Caki2 (cell line): ENCODE measurements around the gene BANF1. TPM values are rescaled to one million over a fixed set of nuclear protein-coding genes. Genes with fewer than 3 reads are reported as not detected.

Source experiments
- DNase-seq: peaks from one replicate; pipeline ENCODE4 v3.0.0-alpha.2; 2015; ENCODE audit warnings: low read depth
- in situ Hi-C: cut with HindIII; loops from 2 replicates; pipeline ENCODE4 v1.10.0; 2016; ENCODE audit warnings: low sequenced_read_pairs, low pct_unique_long_range_greater_than_20kb, mixed read lengths
- total RNA-seq: library from RNA; depleted of rRNA; stranded (reverse); fragments of >200 nt; shearing (Covaris generic); gene quantifications from 2 replicates; pipeline ENCODE4 v1.2.3, GENCODE V29; 2014; ENCODE audit warnings: low replicate concordance; rRNA removed

Gene BANF1, protein sequence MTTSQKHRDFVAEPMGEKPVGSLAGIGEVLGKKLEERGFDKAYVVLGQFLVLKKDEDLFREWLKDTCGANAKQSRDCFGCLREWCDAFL
- 361 and 387 TPM in 2 replicates for total RNA-seq

DNA sequence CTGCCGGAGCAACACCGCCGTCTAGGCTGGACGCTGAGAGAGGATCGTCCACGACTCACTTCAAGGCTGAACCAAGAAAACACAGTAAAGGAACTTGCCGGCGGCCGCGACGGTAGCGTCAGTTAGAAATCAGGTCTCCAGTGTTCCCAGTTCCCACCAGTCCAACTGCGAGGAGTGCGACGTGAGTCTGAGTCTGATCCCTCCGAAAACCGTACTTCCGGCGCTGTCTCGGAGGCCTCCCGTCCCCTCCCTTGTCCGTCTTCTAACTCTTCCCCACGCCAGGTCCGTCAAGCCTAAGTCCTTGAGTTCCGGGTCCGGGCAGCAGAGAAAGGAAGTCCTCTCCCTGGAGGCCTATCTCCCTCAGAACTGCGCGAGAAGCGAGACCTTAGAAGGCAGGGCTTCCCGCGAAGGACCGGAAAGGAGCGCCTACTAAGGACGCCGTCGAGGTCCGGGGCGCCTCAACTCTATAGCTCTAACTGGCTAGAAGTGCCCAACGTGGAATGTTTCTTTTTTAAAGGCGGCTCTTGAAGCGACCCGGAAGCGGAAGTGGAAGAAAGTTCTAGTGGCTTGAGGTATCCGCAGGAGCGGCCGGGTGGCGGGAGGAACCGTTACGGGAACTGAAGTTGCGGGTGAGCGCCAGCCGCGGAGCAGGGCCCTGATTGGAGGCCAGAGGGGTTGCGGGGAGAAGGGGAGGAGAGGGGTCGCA is at the start of gene BANF1, which contains the start of gene EIF1AD:
TSS of gene BANF1 (plus strand) at position 562 of the 706 bp plus-strand sequence. CDS start 748 bp downstream, outside the sequence.
TSS of gene EIF1AD (minus strand) at position 216 of the 706 bp plus-strand sequence. CDS start 1,768 bp downstream, outside the sequence.
- peak; percentile 97 for DNase-seq
- in situ Hi-C loops, result no loop called here

DNA sequence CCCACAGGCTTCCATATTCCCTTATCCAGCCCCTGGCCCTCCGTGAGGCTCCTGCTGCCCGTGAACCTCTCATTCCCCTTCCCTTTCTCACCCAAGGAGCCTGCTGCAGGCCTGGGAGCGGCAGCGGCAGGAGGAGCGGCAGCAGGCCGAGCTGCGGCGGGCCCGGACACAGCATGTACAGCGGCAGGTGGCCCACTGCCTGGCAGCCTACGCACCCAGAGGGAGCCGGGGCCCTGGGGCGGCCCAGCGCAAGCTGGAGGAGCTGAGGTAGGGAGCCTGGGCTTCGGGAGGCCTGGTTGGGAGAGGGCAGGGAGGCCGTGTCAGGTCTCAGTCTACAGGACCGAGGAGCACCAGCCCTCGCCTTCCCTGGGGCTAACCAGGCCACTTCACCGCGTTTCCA is 48.8 kb upstream of the BANF1 start:
- in situ Hi-C loops, result no loop called here
- no peak for DNase-seq

DNA sequence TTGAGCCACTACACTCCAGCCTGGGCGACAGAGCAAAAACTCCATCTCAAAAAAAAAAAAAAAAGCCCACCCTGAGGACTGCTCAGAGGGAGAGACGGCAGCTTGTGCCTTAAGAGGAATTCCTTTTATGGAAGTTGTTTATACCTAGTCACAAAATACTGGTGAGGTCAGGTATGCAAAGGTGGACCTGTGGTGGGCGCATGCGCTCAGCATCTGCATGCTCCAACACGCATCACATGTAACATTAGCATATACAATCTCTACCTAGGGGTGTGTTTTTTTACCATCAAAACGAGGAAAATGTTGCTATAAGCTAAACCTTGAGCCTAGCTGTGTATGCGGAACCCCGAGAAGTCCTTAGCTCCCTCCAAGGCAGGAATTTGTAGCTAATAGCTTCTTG is 47.5 kb upstream of the BANF1 start:
- in situ Hi-C loops, result no loop called here
- DNase-seq, result no peak

DNA sequence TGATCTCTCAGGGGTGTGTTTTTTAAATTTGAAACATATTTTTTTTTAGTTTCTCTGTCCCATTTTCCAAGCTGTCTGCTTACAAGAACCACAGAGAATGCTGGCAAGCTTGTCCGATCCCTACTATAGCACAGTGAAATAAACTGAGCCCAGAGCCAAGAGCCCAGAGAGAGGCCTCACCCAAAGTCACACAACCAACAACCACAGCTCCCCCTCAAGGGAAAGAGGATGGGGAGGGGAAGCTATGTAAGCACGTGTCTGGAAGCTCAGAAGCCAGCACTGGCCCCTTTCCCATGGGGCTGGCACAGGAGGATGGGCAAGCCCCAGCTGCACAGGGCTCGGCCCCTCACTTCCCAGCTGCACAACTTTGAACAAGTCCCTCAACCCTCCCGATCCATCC is 44.0 kb upstream of the BANF1 start:
- in situ Hi-C loops, result no loop called here

DNA sequence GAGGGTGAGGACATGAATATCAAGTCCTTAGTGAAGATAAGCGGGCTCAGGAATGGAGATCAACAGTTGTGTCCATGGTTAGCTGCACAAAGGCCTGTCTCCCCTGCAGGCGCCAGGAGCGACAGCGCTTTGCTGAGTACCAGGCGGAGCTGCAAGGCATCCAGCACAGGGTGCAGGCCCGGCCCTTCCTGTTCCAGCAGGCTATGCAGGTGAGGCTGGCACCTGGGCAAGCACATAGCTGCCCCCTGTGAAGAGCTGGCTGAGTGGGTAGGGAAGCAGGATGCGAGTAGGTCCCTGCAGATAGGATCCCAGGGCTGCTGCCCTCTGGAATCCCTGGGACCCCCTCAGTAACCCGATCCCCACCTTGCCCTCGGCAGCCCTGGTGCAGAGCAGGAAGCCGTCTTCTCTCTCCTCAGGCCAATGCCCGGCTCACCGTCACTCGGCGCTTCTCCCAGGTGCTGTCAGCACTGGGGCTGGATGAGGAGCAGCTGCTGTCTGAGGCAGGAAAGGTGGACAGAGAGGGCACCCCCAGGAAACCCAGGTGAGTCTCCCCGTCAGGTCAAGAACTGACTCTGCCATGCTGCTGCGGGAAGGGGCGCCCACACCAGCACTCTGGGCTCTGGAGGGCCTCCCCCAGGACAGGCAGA is 43.4 kb upstream of the BANF1 start:
- no peak for DNase-seq

More for the DNA sequence above, 44.0 kb upstream of the BANF1 start:
- DNase-seq, result no peak

DNA sequence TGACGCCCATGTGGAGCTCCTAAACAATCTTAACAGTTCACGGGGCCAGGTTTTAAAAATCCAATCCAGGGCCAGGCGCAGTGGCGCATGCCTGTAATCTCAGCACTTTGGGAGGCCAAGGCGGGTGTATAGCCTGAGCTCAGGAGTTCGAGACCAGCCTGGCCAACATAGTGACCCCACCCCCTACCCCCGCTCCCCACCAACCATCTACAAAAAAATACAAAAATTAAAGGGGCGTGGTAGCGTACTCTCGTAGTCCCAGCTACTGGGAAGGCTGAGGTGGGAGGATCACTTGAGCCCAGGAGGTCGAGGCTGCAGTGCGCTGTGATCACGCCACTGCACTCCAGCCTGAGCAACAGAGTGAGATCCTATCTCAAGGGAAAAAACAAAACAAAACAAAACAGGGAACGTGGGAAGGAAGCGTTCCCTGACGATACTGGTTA is 41.5 kb upstream of the BANF1 start:
- in situ Hi-C loops, result no loop called here
- no peak for DNase-seq

More for the DNA sequence above, 43.4 kb upstream of the BANF1 start:
- in situ Hi-C loops, result no loop called here

DNA sequence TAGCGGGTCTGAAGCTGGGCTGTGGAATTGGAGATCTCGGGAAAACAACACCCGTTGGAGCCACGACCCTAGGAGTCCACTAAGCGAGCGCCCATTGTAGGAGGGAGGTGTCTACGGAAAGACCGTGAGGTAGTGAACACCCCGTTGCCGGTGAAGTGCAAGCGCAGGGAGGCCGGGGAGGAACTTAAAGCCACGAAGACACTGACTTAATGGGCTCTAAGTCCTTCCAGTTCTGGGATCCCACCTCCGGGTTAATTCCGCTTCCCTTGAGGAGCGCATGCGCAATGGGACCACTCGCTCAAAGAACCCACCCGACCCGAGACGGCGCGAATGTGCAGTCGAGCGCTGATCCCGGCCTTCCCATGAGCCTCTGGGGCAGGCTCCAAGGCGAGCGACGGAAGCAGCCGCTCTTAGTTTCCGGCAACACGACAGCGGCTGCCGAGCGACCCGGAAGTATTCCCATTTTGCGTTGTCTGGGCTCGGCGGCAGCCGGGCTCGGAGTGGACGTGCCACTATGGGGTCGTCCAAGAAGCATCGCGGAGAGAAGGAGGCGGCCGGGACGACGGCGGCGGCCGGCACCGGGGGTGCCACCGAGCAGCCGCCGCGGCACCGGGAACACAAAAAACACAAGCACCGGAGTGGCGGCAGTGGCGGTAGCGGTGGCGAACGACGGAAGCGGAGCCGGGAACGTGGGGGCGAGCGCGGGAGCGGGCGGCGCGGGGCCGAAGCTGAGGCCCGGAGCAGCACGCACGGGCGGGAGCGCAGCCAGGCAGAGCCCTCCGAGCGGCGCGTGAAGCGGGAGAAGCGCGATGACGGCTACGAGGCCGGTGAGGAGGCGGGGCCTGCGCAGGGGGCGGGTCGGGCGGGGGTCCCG is 40.8 kb upstream of the BANF1 start, which contains the start of gene SART1:
TSS of gene SART1 (plus strand) at position 468 of the 874 bp plus-strand sequence. CDS start at position 515, 47 bp downstream.
- DNase-seq, result peak; percentile 90
- in situ Hi-C loops, result no loop called here

DNA sequence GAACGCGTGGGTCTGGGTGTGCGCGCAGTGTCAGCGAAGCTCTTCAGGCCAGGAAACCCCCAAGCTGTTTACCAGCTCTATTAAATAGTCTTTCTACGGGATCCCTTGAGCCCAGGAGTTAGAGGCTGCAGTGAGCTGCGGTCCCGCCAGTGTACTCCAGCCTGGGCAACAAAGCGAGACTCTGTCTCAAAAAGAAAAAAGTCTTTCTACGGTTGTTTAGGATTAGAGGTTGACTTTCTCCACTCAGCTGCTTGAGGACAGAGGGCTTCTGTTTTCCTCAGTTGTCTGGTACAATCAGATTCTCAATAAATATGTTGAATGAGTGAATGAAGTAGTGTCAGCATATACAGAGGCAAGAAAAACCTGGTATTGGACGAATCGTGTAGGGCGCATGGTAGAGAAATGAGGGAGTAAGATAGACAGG is 40.1 kb upstream of the BANF1 start:
- no peak for DNase-seq
- in situ Hi-C loops, result no loop called here

DNA sequence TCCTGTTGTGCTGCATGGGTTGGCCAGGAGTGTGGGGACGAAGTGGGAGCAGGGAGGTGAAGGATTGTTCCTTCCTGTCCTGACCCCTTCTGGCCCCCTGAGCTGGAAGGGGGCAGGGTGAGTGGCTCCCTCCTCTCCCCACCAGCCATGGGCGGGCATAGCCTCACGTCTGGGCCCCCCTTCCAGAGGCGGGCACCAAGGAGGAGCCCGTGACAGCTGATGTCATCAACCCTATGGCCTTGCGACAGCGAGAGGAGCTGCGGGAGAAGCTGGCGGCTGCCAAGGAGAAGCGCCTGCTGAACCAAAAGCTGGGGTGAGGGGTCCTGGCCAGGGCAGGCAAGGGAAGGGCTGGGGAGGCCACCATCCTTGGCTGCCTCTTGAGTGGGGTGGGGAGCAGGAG is 37.4 kb upstream of the BANF1 start:
- in situ Hi-C loops, result no loop called here
- no peak for DNase-seq

DNA sequence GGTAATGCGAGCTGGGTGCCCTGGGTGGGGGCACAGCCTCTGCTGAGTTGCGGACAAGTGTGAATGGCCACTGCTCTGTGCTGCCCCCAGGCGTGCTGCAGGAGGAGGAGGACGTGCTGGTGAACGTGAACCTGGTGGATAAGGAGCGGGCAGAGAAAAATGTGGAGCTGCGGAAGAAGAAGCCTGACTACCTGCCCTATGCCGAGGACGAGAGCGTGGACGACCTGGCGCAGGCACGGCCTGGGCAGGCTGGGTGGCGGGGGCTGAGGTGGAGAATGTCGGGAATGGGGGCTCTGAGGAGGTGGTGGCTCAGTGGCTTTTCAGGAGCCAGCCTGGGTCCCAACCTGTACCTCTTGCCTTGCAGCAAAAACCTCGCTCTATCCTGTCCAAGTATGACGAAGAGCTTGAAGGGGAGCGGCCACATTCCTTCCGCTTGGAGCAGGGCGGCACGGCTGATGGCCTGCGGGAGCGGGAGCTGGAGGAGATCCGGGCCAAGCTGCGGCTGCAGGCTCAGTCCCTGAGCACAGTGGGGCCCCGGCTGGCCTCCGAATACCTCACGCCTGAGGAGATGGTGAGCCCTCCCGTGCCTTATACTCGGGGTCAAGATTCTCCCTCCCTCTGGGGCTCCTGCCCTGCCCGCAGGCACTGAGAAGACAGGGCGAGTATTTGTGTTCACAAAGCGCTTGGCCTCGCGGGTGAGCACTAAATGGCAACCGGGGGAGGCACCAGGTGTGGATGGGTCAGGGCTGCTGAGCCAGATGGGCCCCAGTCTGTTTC is 36.1 kb upstream of the BANF1 start:
- in situ Hi-C loops, result no loop called here
- DNase-seq, result no peak

DNA sequence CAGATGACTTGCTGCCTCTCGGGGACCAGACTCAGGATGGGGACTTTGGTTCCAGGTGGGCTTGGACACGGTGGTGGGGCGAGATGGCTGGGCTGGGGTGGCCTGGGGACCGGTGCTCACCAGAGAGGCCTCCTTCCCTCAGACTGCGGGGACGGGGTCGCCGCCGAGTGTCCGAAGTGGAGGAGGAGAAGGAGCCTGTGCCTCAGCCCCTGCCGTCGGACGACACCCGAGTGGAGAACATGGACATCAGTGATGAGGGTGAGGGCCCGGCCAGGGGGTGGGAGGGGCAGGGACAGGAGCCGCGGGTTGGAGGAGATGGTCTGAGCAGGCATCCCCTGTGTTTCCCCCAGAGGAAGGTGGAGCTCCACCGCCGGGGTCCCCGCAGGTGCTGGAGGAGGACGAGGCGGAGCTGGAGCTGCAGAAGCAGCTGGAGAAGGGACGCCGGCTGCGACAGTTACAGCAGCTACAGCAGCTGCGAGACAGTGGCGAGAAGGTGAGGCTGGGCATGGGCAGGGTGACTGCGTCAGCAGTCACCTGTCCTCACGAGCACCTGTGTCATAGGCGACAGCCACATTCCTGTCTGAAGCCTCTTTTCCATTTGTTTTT is 34.9 kb upstream of the BANF1 start:
- DNase-seq, result no peak
- in situ Hi-C loops, result no loop called here

DNA sequence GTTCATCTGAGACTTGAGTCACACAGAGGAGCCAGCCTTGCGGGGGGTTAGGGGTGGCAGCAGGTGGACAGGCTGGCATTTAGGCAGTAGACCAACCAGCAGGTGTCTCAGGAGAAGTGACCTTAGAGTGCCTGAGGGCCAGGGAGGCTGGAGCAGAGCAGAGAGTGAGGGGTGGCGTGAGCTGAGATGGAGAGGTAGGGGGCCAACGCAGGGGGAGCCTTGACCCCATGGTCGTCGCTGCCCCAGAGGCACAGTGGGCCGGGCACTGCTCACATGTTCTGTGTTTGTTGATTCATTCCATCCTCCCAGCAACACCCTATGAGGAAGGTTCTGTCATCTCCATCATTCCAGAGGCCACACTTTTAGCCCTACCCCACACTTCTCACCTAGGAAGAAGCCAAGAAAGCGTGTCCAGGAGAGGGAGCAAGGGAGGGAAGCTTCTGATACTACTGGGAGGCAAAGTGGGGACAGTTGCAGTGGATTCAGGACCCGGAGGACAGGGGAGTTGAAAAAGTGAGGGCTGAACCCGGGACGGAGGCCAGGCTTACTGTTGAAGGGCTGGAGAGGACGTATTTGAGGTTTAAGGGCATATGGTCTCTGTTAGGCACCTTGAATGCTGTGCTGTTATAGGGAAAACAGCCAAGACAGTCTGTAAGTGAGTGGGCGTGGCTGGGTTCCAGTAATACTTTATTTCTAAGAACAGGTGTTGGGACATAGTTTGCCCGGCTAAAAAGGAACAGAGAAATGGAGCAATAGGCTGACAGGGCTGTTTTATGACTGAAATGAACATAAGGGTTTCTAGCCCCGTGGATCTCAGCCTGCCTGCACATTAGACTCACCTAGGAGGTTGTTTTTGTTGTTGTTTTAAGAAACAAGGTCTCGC is 33.5 kb upstream of the BANF1 start:
- no peak for DNase-seq
- in situ Hi-C loops, result no loop called here

DNA sequence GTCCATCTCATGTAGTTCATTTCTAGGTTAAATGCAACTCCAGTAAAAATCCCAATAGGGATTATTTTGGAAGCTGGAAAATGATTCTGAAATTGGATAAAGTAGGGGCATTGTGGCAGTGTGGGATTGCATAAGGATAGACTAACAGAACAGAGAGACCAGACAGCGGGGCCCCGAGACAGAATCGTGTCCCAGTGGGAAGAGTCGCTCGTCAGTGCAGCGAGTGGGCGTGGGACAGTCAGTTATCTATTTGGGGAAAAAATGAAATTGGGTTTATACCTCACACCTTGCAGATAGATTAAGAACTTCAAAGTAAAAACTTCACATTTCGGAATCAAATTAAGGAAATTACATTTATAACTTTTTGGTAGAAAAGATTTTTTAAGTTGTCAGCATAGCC is 30.2 kb upstream of the BANF1 start:
- in situ Hi-C loops, result no loop called here
- no peak for DNase-seq

DNA sequence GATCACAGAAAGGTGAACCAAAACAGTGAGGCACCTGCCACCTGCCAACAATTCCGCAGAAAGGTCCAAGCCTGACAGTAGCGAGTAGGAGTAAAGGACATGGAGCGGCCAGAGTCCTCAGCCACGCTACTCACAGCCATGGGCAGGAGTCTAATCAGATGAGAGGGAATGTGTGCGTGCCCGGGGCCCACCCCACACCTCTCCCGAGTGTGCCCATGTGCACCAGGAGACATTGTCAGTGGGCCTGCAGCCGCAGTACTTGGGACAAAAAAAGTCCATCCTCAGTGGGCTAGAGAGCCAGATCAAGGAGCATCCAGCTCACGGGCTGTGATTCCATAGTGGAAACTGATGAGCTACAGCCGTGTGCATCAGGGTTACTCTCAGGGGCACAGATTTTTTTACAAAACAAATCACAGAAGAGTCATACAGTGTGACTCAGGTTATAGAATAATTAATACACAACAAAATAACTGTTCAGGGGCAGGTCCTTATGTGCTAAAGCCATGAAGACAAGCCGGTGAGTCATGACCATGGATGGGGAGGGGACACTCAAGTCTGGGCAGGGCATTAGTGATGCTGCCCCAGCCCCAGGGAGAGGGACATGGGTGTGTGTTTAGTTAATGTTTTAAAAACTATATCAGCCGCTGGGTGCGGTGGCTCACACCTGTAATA is 28.7 kb upstream of the BANF1 start:
- peak; percentile 23 for DNase-seq
- in situ Hi-C loops, result no loop called here

DNA sequence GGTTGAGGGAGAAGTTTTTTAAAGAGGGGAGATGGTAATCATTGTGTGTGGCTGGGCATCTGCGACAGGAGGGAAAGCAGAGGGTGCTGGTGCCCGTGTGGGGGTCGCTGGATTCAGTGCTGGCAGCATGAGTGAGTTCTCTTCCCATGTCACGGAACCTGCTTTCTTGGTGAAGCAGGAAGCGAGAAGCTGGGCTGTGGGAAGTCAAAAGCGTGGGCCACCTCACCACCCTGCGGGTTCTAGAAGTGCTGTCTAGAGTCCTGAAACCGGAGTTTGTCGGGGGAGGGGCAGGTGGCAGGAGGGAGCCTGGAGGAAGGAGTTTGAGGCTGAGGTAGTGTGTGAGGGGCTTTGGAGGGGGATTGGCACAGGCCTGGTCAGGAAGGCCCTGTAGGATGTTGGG is 26.5 kb upstream of the BANF1 start:
- in situ Hi-C loops, result no loop called here

More for the DNA sequence above, 26.5 kb upstream of the BANF1 start:
- DNase-seq, result no peak
